Measurements from ENCODE around the gene EFCAB6. TPM values are rescaled to one million over a fixed set of nuclear protein-coding genes. Genes with fewer than 3 reads are reported as not detected.

EFCAB6 gene
- total RNA-seq, 1 experiment from 2014 or later: 3.1 TPM

DNA sequence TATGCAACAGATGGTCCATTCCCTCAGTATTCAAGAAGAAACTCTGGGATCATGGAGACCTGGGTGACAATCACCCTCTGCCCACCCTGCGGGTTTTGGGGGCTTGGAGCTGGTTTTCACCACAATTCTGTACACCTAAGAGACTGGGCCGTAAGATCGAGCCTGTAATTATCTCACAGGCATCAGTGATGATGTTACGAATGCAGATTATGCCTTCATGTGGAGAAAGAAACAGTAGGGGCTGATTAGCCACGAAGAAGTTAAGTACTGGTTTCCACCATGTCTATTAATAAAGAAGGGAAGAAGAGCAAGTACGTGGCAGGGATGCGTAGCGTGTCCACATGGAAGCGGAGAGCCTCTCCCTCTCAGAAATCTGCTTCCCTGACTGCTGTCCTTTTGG is 5.3 kb upstream of the EFCAB6 start:
- no peak for DNase-seq (ENCODE audit: low read depth)

DNA sequence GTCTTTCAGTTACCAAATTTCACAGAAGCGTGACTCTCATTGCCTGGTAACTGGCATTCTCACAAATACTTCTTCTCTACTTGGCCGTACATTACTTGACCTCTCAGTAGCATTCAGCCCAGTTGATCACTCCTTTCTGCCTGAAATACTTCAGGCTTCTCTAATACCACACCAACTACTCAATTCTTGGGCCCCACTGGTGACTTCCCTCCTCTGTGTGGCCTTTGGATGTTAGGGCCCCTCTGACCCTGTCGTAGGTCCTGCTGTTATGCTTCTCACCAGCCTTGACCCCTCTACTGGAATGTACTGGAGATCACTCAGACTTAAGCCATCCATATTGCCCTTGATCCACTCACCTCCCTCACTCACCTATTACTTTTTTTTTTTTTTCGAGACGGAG is 2.2 kb upstream of the EFCAB6 start:
- DNase-seq (ENCODE audit: low read depth): no peak

DNA sequence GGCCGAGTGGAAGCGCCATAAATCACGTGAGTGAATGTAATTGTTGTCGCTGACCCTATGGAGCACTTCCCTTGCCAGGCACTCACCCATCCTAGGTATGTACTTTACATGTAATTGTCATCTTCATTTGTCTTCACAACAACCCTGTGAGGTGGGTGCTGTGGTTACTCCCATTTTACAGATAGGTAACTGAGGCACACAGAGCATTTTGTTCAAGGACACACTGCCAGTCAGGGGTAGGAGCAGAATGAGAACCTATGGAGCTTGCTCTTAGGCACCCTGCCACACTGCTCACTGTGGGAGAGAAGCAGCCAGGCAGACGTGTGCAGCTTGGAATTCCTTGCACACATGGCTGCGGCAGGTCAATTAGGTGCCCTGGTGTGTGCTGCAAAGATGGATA is 785 bp upstream of the EFCAB6 start:
- DNase-seq (ENCODE audit: low read depth): no peak

DNA sequence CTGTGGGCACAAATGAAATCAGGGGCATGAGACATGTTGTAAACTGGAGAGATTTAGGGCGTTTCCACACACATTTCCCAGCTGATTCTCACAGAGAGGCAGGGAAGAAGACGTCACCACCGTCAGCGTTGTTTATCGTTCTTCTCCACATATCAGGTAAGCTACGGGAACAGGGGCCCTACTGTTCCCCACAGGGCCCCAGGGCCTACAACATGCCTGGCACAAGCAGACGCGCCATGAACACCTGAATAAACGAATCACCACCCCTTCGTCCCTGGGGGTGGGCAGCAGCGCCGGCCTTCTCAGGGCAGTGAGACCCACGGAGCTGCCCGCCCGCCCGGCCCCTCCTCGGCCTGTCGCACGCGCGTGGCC is 342 bp downstream of the EFCAB6 start:
- DNase-seq (ENCODE audit: low read depth): peak; percentile 34

DNA sequence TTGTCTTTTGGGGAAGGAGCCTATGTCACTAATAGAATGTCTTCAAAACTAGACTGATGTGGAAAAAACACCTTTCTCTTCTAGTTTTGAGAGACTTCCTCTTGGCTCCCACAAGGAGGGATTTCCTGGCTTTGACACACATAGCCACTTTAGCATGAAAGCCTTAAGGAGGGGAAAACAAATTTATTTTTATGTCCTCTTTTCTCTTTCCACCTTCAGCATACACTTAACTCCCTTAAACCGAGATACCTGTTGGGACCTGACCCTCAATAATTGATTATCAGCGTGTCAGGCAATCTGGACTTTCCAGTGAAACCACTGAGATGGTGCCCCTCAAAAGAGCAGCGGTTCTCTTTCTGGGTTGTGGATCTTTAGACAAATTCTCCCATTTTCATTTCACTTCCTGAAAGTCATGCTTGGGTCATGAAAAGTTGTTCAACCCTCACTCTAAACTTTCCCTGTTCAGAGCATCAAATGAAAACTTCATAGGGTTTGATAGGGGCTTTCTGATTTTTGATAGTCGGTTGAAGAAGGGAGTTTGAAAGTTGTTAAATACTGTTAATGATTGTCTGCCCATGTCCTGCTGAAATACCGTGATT is 9.1 kb downstream of the EFCAB6 start:
- no peak for DNase-seq (ENCODE audit: low read depth)

DNA sequence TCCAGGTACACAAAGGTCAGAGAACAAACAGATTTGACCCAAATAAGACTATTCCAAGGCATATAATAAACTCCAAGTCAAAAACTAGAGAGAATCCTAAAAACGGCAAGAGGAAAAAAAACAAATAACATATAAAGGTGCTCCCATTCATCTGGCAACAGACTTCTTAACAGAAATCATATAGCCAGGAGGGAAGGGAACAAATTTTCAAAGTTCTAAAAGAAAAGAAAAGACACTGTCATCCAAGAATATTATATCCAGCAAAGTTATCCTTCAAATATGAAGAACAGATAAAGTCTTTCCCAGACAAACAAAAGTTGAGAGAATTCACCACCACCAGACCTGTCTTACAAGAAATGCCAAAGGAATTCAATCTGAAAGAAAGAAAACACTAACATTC is 11.1 kb downstream of the EFCAB6 start:
- no peak for DNase-seq (ENCODE audit: low read depth)

DNA sequence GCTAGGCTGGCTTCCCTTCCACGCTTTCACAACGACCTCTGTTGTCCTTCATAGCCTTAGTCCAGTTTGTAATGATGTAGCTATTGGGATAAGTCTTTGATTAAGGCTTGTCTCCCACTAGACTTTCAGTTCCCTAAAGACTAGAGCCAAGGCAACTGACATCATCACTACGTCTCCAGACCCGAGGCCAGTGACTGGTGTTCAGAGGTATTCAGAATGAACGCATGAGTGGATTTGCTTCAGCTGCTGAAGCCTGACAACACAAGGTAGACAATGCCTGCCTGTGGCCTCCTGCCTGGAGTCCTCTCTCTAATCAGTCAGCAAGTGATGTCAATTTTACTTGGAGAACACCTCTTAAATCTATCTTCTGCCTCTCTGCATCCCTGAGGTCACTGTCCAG is 13.6 kb downstream of the EFCAB6 start:
- no peak for DNase-seq (ENCODE audit: low read depth)

DNA sequence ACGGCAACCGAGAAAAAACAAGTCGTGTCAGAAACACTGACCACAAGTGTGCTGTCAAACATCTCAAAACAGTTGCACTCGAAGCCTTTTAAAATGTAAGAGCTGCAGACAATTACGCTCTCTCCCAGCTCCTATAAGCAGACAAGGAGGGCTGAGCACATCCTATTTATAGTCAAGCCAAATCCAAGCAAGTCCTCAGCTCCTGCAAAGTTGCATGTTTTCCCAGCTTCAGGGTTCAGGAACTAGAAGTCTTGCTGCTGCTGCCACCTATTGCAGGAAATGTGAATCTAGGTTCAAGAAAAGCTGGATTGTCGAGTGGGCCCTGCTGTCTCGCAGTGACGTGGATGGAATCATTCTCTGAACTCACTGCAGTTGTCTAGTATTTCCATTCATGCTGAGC is 15.5 kb downstream of the EFCAB6 start:
- DNase-seq (ENCODE audit: low read depth): no peak

DNA sequence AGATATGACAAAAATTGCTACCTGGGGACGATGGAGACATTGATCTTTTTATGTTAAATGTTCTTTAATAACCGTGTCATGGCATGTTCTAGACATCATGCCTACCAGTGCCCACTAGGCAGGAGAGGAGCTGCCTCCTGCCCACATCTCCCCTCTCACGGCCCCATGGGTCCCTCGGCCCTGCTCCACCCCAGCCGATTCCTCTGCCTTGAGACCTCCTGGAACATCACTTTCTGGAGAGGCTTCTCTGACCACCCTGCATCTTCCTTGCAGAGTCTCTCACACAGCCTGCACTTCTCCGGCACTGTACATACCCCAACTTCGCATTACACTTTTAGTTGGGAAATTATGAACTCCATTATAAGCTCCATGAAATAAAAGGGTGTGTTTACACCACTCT is 16.8 kb downstream of the EFCAB6 start:
- DNase-seq (ENCODE audit: low read depth): no peak

DNA sequence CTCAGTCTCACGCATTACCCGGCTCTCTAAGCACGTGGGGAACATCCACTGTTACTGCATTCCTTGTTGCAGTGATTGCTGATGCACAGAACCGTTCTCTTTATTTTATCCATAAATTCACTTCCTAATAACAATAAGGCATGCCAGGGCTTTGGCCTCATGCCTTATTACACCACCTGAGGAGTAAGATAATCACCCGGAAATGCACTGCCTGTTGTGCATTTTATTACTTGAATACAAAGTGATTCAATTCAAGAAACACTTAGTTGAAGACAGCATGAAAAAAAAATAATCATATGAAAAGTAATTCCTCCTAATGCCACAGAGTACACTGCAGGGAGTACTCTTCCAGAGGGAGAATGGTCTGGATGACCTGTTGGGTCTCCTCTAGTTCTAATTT is 19.2 kb downstream of the EFCAB6 start:
- DNase-seq (ENCODE audit: low read depth): no peak

DNA sequence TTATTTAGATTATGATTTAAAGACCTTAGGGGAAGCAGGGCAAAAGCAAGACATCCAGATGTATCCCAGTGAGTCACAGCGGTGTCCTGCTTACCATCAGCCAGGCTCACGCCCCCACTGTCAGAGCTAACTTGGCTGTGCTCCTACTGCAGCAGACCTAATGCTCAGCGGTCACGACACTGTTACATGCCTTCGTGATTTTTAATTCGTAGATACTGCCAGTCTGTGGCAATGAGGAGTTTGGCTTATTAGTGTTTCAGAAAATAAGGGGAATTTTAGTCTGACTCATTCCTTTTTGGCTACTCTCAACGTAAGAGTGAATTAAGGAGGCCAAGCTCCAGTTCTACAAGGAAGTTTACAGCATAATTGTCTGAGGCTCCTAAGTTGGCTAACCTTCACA is 22.7 kb downstream of the EFCAB6 start:
- DNase-seq (ENCODE audit: low read depth): peak; percentile 95

DNA sequence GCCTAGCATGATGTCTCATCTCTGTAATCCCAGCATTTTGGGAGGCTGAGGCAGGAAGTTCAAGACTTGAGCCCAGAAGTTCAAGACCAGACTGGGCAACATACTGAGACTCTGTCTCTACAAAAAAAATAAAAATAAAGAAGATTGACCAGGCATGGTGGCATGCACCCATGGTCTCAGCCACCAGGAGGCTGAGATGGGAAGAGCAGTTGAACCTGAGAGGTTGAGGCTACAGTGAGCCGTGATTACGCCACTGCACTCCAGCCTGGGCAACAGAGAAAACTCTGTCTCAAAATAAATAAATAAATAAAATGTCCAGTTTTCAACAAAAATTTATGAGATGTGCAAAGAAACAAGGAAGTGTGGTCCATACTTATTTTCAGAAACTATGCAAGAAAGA is 28.3 kb downstream of the EFCAB6 start:
- no peak for DNase-seq (ENCODE audit: low read depth)

DNA sequence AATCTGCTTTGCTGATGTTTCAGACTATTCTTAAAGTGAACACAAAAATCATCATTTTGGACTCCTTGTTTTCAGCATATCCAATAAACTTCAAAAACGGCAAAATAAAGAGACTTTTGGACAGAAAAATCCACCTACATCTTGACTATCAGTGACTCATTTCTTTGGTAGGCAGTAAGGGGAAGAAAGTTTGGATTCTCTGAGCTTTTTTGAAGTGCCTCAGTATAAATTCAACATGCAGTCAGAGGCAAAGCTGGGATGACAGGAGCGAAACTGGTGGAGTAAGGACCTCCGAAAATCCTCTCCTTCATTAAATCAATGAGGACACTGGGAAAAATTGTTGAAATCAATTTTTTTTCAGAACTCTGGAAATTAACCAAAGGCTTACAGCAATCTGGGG is 29.7 kb downstream of the EFCAB6 start:
- no peak for DNase-seq (ENCODE audit: low read depth)

DNA sequence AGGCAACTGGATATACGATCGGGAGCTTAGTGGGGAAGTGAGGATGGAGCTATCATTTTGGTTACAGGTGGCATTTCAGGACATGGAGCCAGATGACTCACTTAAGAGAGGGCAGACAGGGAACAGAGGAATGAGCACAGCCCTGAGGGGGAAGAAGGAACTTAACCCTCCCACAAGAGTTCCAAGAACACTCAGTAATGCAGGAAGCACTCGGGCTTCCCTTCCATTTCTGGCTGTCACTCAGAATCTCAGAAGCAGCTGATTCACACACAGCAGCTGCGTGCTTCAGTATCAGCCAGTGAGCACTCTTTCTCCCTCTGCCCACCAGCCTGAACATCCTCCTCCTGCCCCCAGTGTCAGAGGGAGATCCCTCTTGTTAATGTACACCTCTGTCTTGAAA is 34.8 kb downstream of the EFCAB6 start:
- DNase-seq (ENCODE audit: low read depth): peak; percentile 83

DNA sequence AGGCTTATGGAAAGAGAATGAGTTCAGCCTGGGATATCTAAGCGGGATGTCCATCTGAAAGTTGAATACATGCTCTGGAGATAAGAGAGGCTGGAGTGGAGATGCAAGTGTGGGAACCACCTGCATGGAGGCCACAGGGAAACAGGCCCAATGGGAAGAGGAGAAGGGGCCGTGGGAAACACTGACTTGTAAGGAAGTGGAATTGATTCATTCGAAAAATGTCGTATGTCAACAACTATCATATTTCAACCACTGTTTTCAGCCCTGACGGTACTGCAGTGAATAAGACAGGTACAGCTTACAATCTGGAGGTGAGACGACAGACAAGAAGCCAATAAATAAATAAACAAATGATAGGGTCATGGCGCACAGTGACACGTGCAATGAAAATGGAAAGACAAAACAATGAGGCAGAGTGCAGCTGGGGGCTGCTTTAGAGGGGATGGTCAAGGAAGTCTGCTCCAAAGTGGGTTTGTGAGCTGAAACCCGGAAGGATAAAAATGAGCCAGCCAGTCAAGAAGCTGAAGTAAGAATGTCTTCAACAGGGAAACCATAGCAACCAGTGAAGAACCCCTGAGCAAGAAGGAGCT is 35.9 kb downstream of the EFCAB6 start:
- DNase-seq (ENCODE audit: low read depth): peak; percentile 78

DNA sequence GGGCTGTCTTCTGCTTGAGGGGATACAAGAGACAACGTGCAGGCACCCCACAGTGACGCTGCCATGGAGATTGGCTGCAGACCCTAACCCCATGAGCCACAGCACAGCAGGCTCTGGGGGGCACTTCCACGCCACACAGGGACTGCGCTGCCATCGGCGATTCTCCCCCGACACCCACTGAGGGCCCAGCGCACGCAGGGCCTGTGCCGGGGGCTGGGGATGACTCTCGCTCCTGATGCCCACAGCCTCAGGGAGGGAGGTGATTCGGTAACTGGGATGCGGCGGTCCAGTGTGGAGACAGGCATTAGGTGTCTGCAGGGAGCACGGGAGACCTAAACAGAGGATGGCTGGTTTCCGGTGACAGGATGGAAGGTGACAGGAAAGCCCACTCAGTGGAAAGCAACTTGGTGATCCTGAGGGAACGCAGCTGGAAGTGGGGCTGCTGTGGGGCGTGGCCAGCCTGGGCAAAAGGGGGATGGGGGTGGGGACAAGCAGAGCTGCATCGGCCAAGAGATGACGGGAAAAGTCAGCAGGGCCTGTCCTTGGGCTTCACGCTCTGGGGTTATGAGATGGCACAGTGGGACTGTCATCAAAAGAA is 37.7 kb downstream of the EFCAB6 start:
- no peak for DNase-seq (ENCODE audit: low read depth)

DNA sequence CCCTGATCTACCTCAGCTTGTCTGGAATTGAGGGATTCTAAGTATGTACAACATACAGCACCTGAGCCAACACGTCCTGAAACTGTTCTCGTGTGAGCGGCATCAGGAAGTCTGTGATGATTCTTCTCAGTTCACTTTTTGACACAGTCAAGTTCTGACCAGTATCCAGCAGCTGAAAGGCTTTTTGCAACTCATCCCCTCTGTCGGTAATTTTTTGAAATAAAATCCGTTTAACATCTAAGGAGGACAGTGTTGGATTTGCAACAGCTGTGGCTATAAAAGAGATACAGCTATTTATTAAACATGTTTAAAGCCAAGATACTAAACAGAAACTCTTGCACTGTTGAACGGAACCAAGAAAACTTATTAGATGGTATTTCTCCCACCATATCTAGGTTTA is 39.3 kb downstream of the EFCAB6 start:
- DNase-seq (ENCODE audit: low read depth): no peak

DNA sequence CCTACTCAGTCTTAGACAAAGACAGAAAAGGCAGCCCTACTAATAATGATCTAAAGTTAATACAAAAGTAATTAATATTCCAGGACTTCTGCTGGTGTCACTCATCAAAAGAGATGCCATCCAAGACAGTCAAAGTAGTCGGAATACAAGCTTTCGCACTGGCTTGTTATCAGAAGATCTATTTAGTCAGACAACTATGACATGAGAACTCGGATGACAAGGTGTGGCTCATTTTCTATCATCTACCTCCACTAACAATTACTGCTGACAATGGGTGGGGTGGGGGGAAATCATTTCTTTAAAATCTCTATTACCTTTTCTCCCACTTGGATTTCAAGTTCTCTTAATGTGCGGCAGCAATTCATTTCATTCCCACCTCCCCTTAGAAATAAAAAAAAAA is 56.7 kb downstream of the EFCAB6 start:
- DNase-seq (ENCODE audit: low read depth): no peak

DNA sequence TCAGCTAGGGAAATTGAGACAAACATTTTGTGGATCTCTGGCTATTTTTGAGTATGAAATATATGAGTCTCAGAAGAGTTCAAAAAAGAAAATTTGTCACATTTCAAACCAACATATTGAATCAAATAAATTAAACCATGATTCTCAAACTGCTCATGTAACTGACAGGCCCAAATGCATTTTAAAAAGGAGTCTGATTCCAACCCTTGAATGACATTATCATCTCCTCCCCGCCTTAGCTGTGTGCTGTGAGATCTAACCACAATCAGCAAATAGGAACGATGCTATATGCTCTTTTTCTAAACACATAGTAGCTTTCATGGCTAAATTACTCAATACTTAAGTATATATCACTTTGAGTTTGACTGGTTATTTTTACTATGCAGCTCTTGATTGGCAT is 57.1 kb downstream of the EFCAB6 start:
- no peak for DNase-seq (ENCODE audit: low read depth)

DNA sequence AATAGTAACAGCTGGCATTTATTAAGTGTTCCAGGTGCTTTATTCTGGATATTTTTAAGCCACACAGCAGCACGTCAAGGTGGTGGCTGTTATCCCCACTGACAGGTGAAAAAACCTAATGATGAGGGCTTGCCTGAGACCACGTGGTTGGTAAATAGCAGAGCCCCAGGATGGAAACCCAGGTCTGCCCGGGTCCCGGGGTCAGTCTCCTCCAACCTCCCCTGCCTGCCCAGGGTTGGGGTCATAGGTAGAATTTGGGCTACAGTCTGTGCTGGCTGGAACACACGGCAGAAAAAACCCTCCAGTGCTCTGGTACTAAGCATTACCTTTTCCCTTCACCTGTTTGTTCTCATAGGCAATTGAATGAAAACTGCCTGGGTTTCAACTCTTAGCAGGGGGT is 57.9 kb downstream of the EFCAB6 start:
- no peak for DNase-seq (ENCODE audit: low read depth)

DNA sequence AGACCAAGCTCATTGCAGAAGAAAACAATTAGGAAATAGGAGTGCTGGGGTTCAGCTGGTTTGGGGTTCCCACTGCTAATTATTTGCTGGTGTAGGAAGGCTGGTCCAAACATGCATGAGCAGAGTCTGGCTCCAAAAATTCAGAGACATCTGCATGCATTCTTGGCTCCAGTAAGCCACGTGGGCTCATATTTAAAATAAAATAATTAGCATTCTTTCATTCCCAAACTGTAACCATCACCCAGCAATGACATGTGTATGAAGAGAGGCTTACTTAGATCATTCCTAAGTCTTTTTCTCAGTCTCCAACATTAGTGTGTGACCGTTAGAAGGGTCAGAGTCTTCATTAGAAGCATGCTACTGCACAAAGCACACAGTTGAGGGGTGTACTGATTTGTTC is 58.4 kb downstream of the EFCAB6 start:
- DNase-seq (ENCODE audit: low read depth): no peak

DNA sequence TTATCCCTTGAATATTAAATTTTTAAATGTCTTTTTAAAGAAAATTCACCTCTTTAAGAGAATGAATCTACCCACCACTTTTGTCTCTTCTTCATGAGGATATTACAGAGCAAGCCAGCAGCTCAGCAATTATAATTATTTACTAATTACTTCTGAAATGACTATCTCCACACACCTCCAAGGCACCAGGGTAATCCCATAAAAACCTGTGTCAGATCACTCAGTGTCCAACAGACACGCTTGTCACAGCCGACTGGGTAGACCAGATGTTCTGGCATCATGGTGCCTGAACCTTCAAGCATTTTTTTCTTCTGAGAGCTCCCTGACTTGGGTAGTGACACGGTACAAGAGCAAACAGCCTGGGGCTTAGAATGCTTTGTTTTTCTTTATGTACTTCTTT is 61.4 kb downstream of the EFCAB6 start:
- DNase-seq (ENCODE audit: low read depth): no peak

DNA sequence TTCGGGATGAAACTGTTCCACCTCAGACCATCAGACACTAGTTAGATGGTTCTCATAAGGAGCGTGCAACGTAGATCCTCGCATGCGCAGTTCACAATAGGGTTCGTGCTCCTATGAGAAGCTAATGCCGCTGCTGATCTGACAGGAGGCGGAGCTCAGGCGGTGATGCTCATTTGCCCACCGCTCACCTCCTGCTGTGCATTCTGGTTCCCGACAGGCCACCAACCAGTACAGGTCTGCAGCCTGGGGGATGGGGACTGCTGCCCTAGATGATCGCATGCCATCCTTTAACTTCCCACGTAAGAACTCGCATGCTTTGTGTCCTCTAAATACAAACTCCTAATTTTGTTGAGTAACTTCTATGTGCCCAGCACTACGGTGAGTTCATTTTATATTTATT is 62.6 kb downstream of the EFCAB6 start:
- no peak for DNase-seq (ENCODE audit: low read depth)

DNA sequence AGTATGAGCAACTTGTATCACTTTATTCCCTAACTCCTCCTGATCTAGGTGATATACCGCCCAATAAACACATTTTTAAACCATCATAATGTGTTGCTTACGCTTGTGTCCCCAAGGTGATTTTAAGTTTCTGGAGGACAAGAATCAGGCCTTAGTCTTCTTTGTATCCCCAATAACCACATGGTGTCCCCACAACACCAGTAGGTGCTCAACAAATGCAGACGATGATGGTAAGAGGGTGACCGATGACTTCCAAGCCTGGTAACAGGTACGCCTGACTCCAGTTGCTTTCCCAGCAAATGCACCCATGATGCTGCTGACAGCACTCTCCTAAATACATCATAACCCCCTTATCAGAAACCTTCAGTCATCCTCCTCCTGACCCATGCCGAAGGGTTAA is 64.2 kb downstream of the EFCAB6 start:
- no peak for DNase-seq (ENCODE audit: low read depth)
